Stomach (tissue), 9 donors: ENCODE data around the gene BABAM1. TPM values are rescaled to one million over a fixed set of nuclear protein-coding genes. Genes with fewer than 3 reads are reported as not detected.

Experiments used
- DNase-seq, 2 donors: peaks; one replicate each; pipeline versions ENCODE4 v3.0.0 to v3.0.0-alpha.2; 2013 to 2019
- H3K27ac ChIP-seq, 5 donors: fragments of 200-600 bp in 4 of 5; sonication (generic) in 4 of 5; one replicate each; pipeline ENCODE4 v1.5.1; 2013 to 2019; ENCODE audit warnings: mild to moderate bottlenecking in 1 of 5, moderate library complexity in 1 of 5
- H3K27me3 ChIP-seq, 3 donors: fragments of 200-600 bp; sonication (generic); one replicate each; pipeline ENCODE4 v1.5.1; 2017 to 2019; ENCODE audit warnings: mixed run types in 1 of 3
- H3K36me3 ChIP-seq, 4 donors: fragments of 200-600 bp; sonication (generic); 1 replicate in 3 of 4; 2 replicates in 1 of 4; pipeline ENCODE4 v1.5.1; 2016 to 2019
- H3K4me1 ChIP-seq, 4 donors: fragments of 200-600 bp; sonication (generic); one replicate each; pipeline ENCODE4 v1.5.1; 2016 to 2019
- H3K4me3 ChIP-seq, 4 donors: fragments of 200-600 bp; sonication (generic) in 3 of 4; one replicate each; pipeline ENCODE4 v1.5.1; 2016 to 2019; ENCODE audit warnings: mild to moderate bottlenecking in 1 of 4
- H3K9me3 ChIP-seq, 4 donors: fragments of 200-600 bp; sonication (generic); one replicate each; pipeline ENCODE4 v1.5.1; 2016 to 2019
- EP300 ChIP-seq: sonication (generic); formaldehyde crosslinking; IDR thresholded peaks from one replicate; pipeline ENCODE4 v1.6.1; 2017; ENCODE audit warnings: antibody characterized with exemption
- POLR2A ChIP-seq, 4 donors: fragments of 450-650 bp; IDR thresholded peaks; one replicate each; pipeline ENCODE4 v1.6.1; 2016; ENCODE audit warnings: antibody characterized with exemption in 4 of 4, control low read depth in 2 of 4, mild to moderate bottlenecking in 1 of 4, moderate library complexity in 1 of 4
- POLR2AphosphoS5 ChIP-seq, 3 donors: sonication (generic); formaldehyde crosslinking; IDR thresholded peaks; one replicate each; pipeline ENCODE4 v1.6.1; 2016; ENCODE audit warnings: antibody characterized with exemption in 3 of 3
- WGBS, 5 donors: extraction: QIAGEN DNeasy Blood & Tissue Kit in 3 of 5; methylation state at CpG; one replicate each; pipeline versions ENCODE4 v1.1.5 to v1.1.7; 2013 to 2018; 5-methylcytosine and 5-hydroxymethylcytosine counted together
- intact Hi-C: fragments of 100-400 bp; cut with DNase I; formaldehyde crosslinking; loops from one replicate; pipeline ENCODE4 v1.15.1; 2023; ENCODE audit warnings: low total_unique reads
- polyA plus RNA-seq, 3 donors: library from polyadenylated mRNA; stranded (reverse); fragments of 200-250 nt; gene quantifications; one replicate each; pipeline ENCODE4 v1.2.3, GENCODE V29; 2013
- total RNA-seq, 5 donors: library from RNA; depleted of rRNA; stranded (reverse); fragments of >200 nt; gene quantifications; one replicate each; pipeline versions ENCODE4 v1.1.0 to v1.2.3, GENCODE V29; 2014 to 2016
- TF ChIP-seq, protein P1 (sequence below), 7 experiments: fragments of 450-650 bp in 4 of 7; fragments of 200-600 bp in 3 of 7; sonication (generic) in 3 of 7; IDR thresholded peaks; one replicate each; pipeline ENCODE4 v1.5.1; 2016 to 2019; ENCODE audit warnings: antibody characterized with exemption in 7 of 7, control low read depth in 2 of 7, mild to moderate bottlenecking in 1 of 7
- donor health status: healthy with polysubstance abuse.
- donor health status: Bipolar disorder and iron deficiency.
- donor health status: healthy.

The BABAM1 gene
- total and polyA plus RNA-seq, 8 donors = 26.2 to 146 (median 73.1) TPM

DNA sequence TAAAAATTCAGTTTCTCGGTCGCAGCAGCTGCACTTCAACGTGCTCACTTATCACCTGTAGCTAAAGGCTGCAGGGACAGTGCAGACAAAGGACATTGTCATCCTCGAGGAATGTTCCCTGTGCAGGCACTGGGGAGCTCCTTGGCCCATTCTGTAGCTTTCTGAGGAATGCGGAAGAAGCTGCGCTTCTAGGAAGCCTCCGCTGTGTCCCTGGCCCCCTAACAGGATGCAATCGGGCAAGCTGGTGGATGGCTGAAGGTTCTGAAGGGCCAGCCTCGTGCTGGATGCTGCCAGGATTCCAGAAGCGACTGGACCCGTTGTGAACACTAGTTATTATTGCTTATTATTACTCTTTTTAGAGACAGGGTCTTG is 59.3 kb downstream of the BABAM1 start:
- WGBS, 5 donors = 71 to 85% (median 83%) methylated on average over 11 of the region's 11 CpGs
- Histone ChIP-seq H3K9me3 (no peaks in the 10 kb centered on the region), H3K27me3 (peaks cover 0 to 35% (median 11%) of the 10 kb centered on the region in 3 donors), H3K27ac (no peak overlapping the region), H3K4me3 (no peak overlapping the region), H3K36me3 (peaks cover 9 to 33% (median 29%) of the 10 kb centered on the region in 4 donors), H3K4me1 (peaks cover 15 to 37% (median 33%) of the 10 kb centered on the region in 4 donors)
- DNase-seq = no peak
- intact Hi-C loops = no loop called here
- TF ChIP-seq POLR2AphosphoS5 (IDR thresholded peaks at IDR 0.05) = no peak
- TF ChIP-seq, protein P1, sequence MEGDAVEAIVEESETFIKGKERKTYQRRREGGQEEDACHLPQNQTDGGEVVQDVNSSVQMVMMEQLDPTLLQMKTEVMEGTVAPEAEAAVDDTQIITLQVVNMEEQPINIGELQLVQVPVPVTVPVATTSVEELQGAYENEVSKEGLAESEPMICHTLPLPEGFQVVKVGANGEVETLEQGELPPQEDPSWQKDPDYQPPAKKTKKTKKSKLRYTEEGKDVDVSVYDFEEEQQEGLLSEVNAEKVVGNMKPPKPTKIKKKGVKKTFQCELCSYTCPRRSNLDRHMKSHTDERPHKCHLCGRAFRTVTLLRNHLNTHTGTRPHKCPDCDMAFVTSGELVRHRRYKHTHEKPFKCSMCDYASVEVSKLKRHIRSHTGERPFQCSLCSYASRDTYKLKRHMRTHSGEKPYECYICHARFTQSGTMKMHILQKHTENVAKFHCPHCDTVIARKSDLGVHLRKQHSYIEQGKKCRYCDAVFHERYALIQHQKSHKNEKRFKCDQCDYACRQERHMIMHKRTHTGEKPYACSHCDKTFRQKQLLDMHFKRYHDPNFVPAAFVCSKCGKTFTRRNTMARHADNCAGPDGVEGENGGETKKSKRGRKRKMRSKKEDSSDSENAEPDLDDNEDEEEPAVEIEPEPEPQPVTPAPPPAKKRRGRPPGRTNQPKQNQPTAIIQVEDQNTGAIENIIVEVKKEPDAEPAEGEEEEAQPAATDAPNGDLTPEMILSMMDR (IDR thresholded peaks at IDR 0.05) = no peak
- TF ChIP-seq POLR2A (IDR thresholded peaks at IDR 0.05) = no peak
- no peak for TF ChIP-seq EP300

GRCh38 chr19:17327068-17327653 is 59.9 kb downstream of the BABAM1 start:
- Histone ChIP-seq H3K9me3 (no peaks in the 10 kb centered on the region), H3K36me3 (peaks cover 3 to 28% (median 23%) of the 10 kb centered on the region in 4 donors), H3K4me3 (no peak overlapping the region), H3K27me3 (peaks cover 0 to 36% (median 11%) of the 10 kb centered on the region in 3 donors), H3K27ac (no peak overlapping the region), H3K4me1 (peaks cover 15 to 37% (median 33%) of the 10 kb centered on the region in 4 donors)
- 86 to 95% (median 92%) methylated on average over 17 to 27 of the region's 27 CpGs for WGBS, 5 donors
- intact Hi-C loops = no loop called here
- no peak for DNase-seq
- TF ChIP-seq POLR2AphosphoS5 (IDR thresholded peaks at IDR 0.05) (no peak), EP300 (no peak), POLR2A (IDR thresholded peaks at IDR 0.05) (no peak)
- TF ChIP-seq, protein P1 (IDR thresholded peaks at IDR 0.05) = no peak

DNA sequence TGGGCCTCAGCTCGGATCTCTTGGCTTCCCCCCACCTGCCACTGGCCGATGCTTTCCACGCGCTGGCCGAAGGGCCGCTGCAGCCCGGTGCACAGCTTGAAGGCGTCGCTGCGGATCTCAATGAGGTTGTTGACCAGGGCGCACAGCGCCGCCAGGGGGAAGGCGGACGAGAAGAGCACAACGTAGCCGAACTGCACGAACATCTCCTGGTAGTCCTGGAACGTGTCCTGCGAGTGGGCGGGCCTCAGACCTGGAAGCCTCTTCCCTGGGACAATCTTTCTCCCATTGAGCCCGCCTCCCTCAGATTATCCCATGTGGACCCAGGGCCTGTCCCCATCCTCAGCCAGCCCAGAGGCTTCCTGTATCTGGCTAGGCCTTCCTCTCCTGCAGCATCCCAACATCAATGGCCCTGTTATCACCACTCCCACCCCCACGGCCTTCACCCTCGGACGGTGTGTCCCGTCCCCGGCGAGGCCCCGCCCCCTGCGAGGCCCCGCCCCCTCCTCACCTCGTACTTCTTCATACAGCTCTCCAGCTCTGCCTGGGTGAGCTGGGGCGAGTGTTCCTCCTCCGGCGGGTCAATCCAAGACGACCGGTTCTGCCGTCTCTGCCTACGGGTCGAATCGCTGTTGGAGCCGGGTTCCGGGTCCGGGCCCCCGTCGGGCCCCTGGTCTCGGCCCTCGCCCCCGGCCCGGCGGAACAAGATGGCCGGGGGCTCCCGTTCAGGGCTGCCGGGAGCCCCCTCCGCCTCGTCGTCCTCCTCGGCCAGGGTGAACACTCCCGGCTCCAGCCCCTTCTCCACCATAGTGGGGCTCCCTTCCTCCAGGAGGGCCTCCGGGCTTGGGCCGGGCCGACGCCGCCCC is 60.6 kb downstream of the BABAM1 start:
- TF ChIP-seq, protein P1 (IDR thresholded peaks at IDR 0.05) = peak in 2 of 7 experiments; percentile 23 to 32
- TF ChIP-seq POLR2A (IDR thresholded peaks at IDR 0.05) = no peak
- peak; percentile 65 to 87 for DNase-seq
- H3K27ac ChIP-seq = peak overlapping the region; percentile 20 to 62 (median 36)

More for the DNA sequence above, 60.6 kb downstream of the BABAM1 start:
- Histone ChIP-seq H3K9me3 (no peaks in the 10 kb centered on the region), H3K4me1 (peaks cover 15 to 40% (median 31%) of the 10 kb centered on the region in 4 donors), H3K36me3 (peaks cover 0 to 21% (median 18%) of the 10 kb centered on the region in 4 donors), H3K4me3 (peak overlapping the region; percentile 43 to 50 (median 49)), H3K27me3 (peaks cover 0 to 36% (median 11%) of the 10 kb centered on the region in 3 donors)
- 17 to 49% (median 32%) methylated on average over 37 to 64 of the region's 64 CpGs for WGBS, 5 donors
- intact Hi-C loops = no loop called here

Other genes with a start within 250 kb of the BABAM1 start
- gene CPAMD8, start 240.6 kb upstream of the BABAM1 start, total RNA-seq = 100 to 1,000 TPM in 1 of 5 donors, 10 to 100 TPM in 3, under 1 TPM in 1; 0.43 to 221 (median 13.2) TPM
- gene CPAMD8, start 240.6 kb upstream of the BABAM1 start, polyA plus RNA-seq = 1 to 10 TPM; 2.1 to 6.6 (median 2.3) TPM
- 10 to 100 TPM in 1 of 5 donors, 1 to 10 TPM in 3, under 1 TPM in 1; 0.45 to 27.2 (median 8.3) TPM for gene HAUS8, start 192.0 kb upstream of the BABAM1 start, total RNA-seq
- 10 to 100 TPM in 1 of 3 donors, 1 to 10 TPM in 2; 9.2 to 11.9 (median 9.4) TPM for gene HAUS8, start 192.0 kb upstream of the BABAM1 start, polyA plus RNA-seq
- gene MYO9B, start 191.7 kb upstream of the BABAM1 start, total RNA-seq = 100 to 1,000 TPM in 3 of 5 donors, 10 to 100 TPM in 2; 43.0 to 265 (median 156) TPM
- 10 to 100 TPM; 30.2 to 35.6 (median 30.6) TPM for gene MYO9B, start 191.7 kb upstream of the BABAM1 start, polyA plus RNA-seq
- gene USE1, start 52.1 kb upstream of the BABAM1 start, total RNA-seq = 100 to 1,000 TPM in 1 of 5 donors, 10 to 100 TPM in 3, not detected in 1; 16.2 to 113 (median 22.1) TPM
- gene USE1, start 52.1 kb upstream of the BABAM1 start, polyA plus RNA-seq = 10 to 100 TPM; 55.3 to 68.6 (median 64.9) TPM
- 10 to 100 TPM in 1 of 5 donors, 1 to 10 TPM in 4; 4.7 to 13.0 (median 8.3) TPM for gene OCEL1, start 41.2 kb upstream of the BABAM1 start, total RNA-seq
- 10 to 100 TPM; 25.9 to 43.2 (median 39.7) TPM for gene OCEL1, start 41.2 kb upstream of the BABAM1 start, polyA plus RNA-seq
- 100 to 1,000 TPM in 1 of 5 donors, 10 to 100 TPM in 4; 35.3 to 641 (median 47.3) TPM for gene NR2F6, start 21.5 kb upstream of the BABAM1 start, total RNA-seq
- gene NR2F6, start 21.5 kb upstream of the BABAM1 start, polyA plus RNA-seq = 10 to 100 TPM; 34.4 to 57.9 (median 45.0) TPM
- gene USHBP1, start 2.7 kb upstream of the BABAM1 start, total RNA-seq = 1 to 10 TPM in 3 of 5 donors, not detected in 2; 3.3 to 7.7 (median 4.5) TPM
- 1 to 10 TPM; 2.1 to 4.1 (median 3.5) TPM for gene USHBP1, start 2.7 kb upstream of the BABAM1 start, polyA plus RNA-seq
- gene ANKLE1, start 14.5 kb downstream of the BABAM1 start, total RNA-seq = under 1 TPM in 1 of 5 donors, not detected in 4; 0.18 TPM
- under 1 TPM in 1 of 3 donors, not detected in 2; 0.63 TPM for gene ANKLE1, start 14.5 kb downstream of the BABAM1 start, polyA plus RNA-seq
- gene ABHD8, start 36.0 kb downstream of the BABAM1 start, total RNA-seq = 10 to 100 TPM in 3 of 5 donors, 1 to 10 TPM in 2; 4.9 to 28.1 (median 15.2) TPM
- gene ABHD8, start 36.0 kb downstream of the BABAM1 start, polyA plus RNA-seq = 10 to 100 TPM in 1 of 3 donors, 1 to 10 TPM in 2; 8.0 to 12.0 (median 9.8) TPM
- gene MRPL34, start 38.4 kb downstream of the BABAM1 start, total RNA-seq = 100 to 1,000 TPM in 3 of 5 donors, 10 to 100 TPM in 1, 1 to 10 TPM in 1; 6.6 to 167 (median 142) TPM
- gene MRPL34, start 38.4 kb downstream of the BABAM1 start, polyA plus RNA-seq = 100 to 1,000 TPM; 161 to 200 (median 192) TPM
- 10 to 100 TPM in 4 of 5 donors, 1 to 10 TPM in 1; 2.2 to 56.0 (median 21.4) TPM for gene DDA1, start 42.1 kb downstream of the BABAM1 start, total RNA-seq
- gene DDA1, start 42.1 kb downstream of the BABAM1 start, polyA plus RNA-seq = 10 to 100 TPM; 30.8 to 63.7 (median 48.1) TPM
- 10 to 100 TPM in 4 of 5 donors, 1 to 10 TPM in 1; 2.9 to 37.9 (median 23.0) TPM for gene ANO8, start 67.4 kb downstream of the BABAM1 start, total RNA-seq
- gene ANO8, start 67.4 kb downstream of the BABAM1 start, polyA plus RNA-seq = 1 to 10 TPM; 1.1 to 5.1 (median 3.6) TPM
- 10 to 100 TPM; 17.1 to 93.9 (median 68.7) TPM for gene GTPBP3, start 70.1 kb downstream of the BABAM1 start, total RNA-seq
- 10 to 100 TPM; 11.2 to 11.8 (median 11.4) TPM for gene GTPBP3, start 70.1 kb downstream of the BABAM1 start, polyA plus RNA-seq
- gene PLVAP, start 109.9 kb downstream of the BABAM1 start, total RNA-seq = 10 to 100 TPM in 4 of 5 donors, 1 to 10 TPM in 1; 5.8 to 62.2 (median 25.0) TPM
- gene PLVAP, start 109.9 kb downstream of the BABAM1 start, polyA plus RNA-seq = 10 to 100 TPM; 34.5 to 95.1 (median 48.6) TPM
- not detected for gene CCDC194, start 126.8 kb downstream of the BABAM1 start, total RNA-seq
- gene CCDC194, start 126.8 kb downstream of the BABAM1 start, polyA plus RNA-seq = not detected
- 100 to 1,000 TPM in 2 of 5 donors, 10 to 100 TPM in 2, 1 to 10 TPM in 1; 6.4 to 182 (median 38.4) TPM for gene BST2, start 138.2 kb downstream of the BABAM1 start, total RNA-seq
- gene BST2, start 138.2 kb downstream of the BABAM1 start, polyA plus RNA-seq = 10 to 100 TPM; 34.4 to 68.0 (median 59.1) TPM
- 10 to 100 TPM in 4 of 5 donors, 1 to 10 TPM in 1; 9.9 to 76.3 (median 44.0) TPM for gene MVB12A, start 152.6 kb downstream of the BABAM1 start, total RNA-seq
- gene MVB12A, start 152.6 kb downstream of the BABAM1 start, polyA plus RNA-seq = 10 to 100 TPM; 63.7 to 67.0 (median 66.0) TPM
- not detected for gene TMEM221, start 181.2 kb downstream of the BABAM1 start, total RNA-seq
- under 1 TPM in 1 of 3 donors, not detected in 2; 0.20 TPM for gene TMEM221, start 181.2 kb downstream of the BABAM1 start, polyA plus RNA-seq
- gene NXNL1, start 193.5 kb downstream of the BABAM1 start, total RNA-seq = under 1 TPM in 1 of 5 donors, not detected in 4; 0.92 TPM
- gene NXNL1, start 193.5 kb downstream of the BABAM1 start, polyA plus RNA-seq = not detected
- gene SLC27A1, start 203.1 kb downstream of the BABAM1 start, total RNA-seq = 100 to 1,000 TPM in 1 of 5 donors, 10 to 100 TPM in 3, 1 to 10 TPM in 1; 5.5 to 116 (median 43.8) TPM
- 10 to 100 TPM in 1 of 3 donors, 1 to 10 TPM in 2; 4.0 to 12.7 (median 9.0) TPM for gene SLC27A1, start 203.1 kb downstream of the BABAM1 start, polyA plus RNA-seq
- 100 to 1,000 TPM in 1 of 5 donors, 10 to 100 TPM in 3, 1 to 10 TPM in 1; 2.9 to 258 (median 32.9) TPM for gene PGLS, start 244.2 kb downstream of the BABAM1 start, total RNA-seq
- gene PGLS, start 244.2 kb downstream of the BABAM1 start, polyA plus RNA-seq = 100 to 1,000 TPM in 2 of 3 donors, 10 to 100 TPM in 1; 85.0 to 120 (median 114) TPM